ENCODE measurements around the gene GOLGA8T.
"Not testable (repeated sequence)": the region's sequence is repeated elsewhere in the genome, so short reads cannot be mapped to it uniquely, and the experiment has no call there.

GRCh38 chr15:30110591-30110990 is 24.3 kb upstream of the GOLGA8T start:
- TF ChIP-seq CTCF (conservative IDR thresholded peaks at IDR 0.05 in 1 of 2, IDR thresholded peaks at IDR 0.05 in 1 of 2; ENCODE audit: extremely low read depth in 1 of 2, insufficient read depth in 1 of 2, low read depth in 1 of 2, low read length in 2 of 2); EZH2 (IDR thresholded peaks at IDR 0.05; ENCODE audit: borderline replicate concordance, low read length): not testable (repeated sequence)
